T-helper 22 cell (primary cell): ENCODE data around the gene BCAS1.

Experiments used
- DNase-seq: peaks from one replicate; pipeline ENCODE4 v3.0.0-alpha.2; 2020; ENCODE audit warnings: low read depth

The BCAS1 gene

GRCh38 chr20:53960579-53961272 is 109.7 kb downstream of the BCAS1 start:
- no peak for DNase-seq

- DNase-seq = no peak
Observed at GRCh38 chr20:53959911-53960578, 110.3 kb downstream of the BCAS1 start.

GRCh38 chr20:53958260-53958659 is 112.1 kb downstream of the BCAS1 start:
- DNase-seq = no peak

GRCh38 chr20:53957451-53958172 is 112.8 kb downstream of the BCAS1 start:
- DNase-seq = no peak

GRCh38 chr20:53956013-53956715 is 114.2 kb downstream of the BCAS1 start:
- no peak for DNase-seq

GRCh38 chr20:53954723-53955658 is 115.4 kb downstream of the BCAS1 start:
- DNase-seq = no peak

- no peak for DNase-seq
Observed at GRCh38 chr20:53952528-53953096, 117.8 kb downstream of the BCAS1 start.

- DNase-seq = no peak
Observed at GRCh38 chr20:53950578-53950977, 119.8 kb downstream of the BCAS1 start.

GRCh38 chr20:53950031-53950430 is 120.4 kb downstream of the BCAS1 start:
- DNase-seq = no peak

GRCh38 chr20:53949319-53949839 is 121.0 kb downstream of the BCAS1 start:
- peak; percentile 66 for DNase-seq

- no peak for DNase-seq
Observed at GRCh38 chr20:53948383-53949318, 121.7 kb downstream of the BCAS1 start.

- no peak for DNase-seq
Observed at GRCh38 chr20:53947501-53948195, 122.7 kb downstream of the BCAS1 start.

- no peak for DNase-seq
Observed at GRCh38 chr20:53946106-53946505, 124.3 kb downstream of the BCAS1 start.

- DNase-seq = no peak
Observed at GRCh38 chr20:53945478-53945877, 124.9 kb downstream of the BCAS1 start.

- no peak for DNase-seq
Observed at GRCh38 chr20:53944796-53945195, 125.6 kb downstream of the BCAS1 start.

GRCh38 chr20:53943522-53944291 is 126.7 kb downstream of the BCAS1 start:
- DNase-seq = no peak

- no peak for DNase-seq
Observed at GRCh38 chr20:53942973-53943372, 127.4 kb downstream of the BCAS1 start.

GRCh38 chr20:53942472-53942816 is 128.0 kb downstream of the BCAS1 start:
- DNase-seq = no peak
